Measurements from ENCODE around the gene CIAO2B.
"Not testable (repeated sequence)": the region's sequence is repeated elsewhere in the genome, so short reads cannot be mapped to it uniquely, and the experiment has no call there.

CIAO2B gene

DNA sequence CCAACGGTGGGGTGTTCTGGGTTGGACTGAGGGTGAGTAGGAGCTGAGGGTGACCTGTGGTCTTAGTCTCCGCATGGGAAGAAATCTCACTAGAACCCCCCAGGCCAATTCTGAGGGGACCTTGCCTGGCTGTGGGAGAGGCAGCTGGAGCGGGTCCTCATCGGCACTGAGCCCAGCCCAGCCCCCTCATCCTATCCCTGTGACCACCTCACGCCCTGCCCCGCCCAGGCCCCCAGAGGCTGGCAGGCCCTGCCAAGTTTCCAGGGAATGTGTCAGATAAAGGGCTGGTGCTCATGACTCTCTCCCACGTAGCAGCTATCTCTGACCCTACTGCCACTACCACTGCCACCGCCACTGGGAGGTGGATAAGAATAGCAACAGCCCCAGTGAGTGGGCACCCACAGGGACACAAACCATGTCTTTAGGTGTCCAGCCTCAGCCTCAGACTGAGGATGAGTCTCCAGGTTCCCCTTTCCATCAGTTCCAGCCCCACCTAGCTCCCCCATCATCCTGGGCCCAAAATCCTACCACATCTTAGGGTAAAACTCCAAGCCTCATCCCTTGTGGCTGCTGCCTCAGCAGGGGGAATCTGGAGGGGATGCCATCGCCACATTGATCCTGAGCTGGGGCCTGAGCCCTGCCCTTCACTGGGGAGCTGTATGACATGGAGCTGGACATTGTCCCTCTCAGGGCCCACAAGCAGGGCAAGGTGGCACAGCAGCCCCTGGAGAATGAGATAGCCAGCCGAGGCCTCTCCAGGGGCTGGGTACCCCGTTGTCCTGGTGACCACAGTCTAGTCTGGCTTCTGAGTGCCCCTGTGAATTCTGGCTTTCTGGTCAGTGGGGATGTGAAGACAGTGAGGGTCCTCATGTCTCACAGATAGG, 30.4 kb downstream of the CIAO2B start:
- DNase-seq = no peak

DNA sequence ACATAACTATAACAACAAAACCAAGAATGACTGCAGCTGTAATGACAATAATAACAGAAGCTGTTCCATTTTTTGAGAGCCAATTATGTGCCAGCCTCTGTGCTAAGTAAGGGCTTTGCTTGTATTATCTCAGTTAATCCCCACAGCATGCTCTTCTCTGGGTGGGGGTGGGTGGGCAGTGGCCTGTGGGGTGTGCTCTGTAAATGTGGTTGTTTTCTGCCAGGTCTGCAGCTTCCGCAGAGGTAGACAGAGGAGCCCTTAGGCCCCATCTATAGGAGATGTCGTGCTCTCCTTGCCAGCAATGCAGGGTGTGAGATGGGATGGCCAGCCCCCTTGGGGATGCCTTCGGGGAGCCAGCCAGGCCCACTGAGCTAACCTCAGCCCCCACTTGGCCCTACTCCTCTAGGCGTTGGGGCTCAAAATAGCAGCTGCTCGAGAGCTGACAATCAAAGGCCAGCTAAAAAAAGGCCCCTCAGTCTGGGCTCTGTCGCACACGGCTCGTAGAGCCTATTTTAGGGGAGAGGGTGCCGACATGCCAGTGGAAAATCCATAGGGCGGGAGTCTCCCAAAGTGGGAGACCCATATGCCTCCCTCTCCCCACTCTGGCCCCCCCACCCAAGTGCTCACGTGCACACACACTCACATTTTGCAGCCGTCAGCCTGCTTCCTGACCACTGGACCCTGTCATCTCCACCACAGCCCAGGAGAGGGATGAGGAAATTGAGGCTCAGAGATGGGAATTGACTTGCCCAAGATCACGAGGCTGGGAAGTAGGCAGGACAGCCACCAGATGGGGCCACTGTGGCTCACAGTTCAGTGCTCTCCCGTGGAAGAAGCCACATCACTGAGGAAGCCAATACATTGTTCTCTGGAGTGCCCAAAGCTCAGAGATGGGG, 31.3 kb downstream of the CIAO2B start:
- DNase-seq = no peak

DNA sequence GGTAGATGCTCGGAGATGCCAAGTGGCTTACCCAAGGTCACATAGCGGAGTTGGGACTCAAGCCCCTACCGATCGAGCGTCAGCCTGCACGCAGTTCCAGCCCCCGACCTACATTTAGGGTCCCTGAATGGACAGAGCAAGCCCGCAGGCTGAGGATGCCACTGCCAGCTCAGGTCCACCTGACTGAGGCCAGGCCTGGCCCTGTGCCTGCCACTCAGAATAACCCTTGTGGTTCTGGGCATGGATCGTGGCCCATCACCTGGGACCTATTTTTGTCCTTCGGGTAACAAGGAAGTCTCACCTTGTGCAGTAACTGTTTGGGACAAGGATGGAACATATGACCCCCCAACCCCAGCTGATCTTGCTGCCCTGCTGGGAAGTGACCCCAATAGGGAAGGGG, 32.6 kb downstream of the CIAO2B start:
- DNase-seq = no peak

DNA sequence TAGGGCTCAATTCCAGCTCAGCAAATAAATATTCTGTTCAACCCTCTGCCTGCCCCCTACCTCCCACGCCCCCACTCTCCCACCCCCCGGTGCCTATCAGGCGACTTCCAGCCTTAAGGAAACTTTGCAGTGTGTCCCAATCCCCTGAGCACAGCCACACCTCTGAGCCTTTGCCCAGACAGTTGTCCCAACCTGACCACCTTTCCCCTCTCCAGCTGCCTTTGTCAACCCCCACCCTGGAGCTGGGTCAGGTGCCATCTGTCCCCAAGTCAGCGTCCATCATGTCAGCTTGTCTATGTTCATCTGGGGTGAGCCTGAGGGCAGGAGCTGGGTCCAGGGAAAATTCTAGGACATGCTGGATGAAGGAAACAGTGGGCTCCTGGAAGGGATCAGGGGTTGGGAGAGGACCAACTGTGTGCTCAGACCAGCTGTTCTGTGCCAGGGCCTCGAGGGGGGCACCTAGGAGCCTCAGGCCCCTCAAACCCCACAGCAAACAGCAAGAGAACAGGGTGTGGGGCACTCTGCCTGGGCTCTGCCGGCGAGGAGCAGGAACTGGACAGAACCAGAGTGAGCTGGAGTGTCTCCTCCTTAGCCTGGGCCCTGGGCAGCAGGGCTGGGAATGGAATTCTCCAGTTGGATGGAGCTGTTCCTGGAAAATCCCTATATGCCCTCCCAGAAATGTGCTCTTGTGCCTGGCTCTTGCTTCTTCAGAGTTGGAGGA, 33.3 kb downstream of the CIAO2B start:
- DNase-seq = no peak

DNA sequence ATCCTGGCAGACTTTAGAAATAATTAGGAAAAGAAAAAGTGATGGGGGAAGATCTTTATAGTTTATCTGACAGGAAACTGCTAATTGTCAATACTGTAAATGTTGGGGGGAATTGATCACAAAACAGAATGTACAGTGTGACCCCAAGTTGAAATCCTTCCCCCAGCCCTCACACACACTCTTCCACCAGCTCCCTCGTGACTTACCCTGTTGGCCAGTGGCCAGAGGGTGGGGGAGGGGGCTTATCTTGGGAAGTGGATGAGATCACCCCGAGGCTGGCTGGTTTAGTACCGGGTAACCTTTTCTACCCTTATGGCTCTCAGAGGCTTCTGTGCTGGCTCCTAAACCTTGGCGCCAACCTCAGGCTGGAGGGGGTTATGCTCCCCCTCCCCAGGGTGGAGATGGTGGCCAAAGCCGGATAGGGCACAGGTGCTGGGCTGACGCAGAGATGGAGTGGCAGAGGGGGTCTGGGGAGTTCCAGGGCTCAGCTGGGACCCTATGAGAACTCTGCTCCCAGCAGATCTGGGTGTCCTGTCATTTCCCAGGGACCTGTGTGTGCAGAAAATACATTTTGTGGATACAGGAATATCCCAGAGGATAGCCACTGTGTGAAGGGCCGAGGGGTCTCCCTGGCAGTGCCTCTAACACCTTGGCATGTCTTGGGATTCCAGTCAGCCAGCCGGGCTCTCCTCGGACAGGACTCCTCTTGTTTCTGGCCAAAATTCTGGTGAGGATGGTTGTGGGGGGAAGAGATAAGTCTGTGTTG, 34.1 kb downstream of the CIAO2B start:
- no peak for DNase-seq

DNA sequence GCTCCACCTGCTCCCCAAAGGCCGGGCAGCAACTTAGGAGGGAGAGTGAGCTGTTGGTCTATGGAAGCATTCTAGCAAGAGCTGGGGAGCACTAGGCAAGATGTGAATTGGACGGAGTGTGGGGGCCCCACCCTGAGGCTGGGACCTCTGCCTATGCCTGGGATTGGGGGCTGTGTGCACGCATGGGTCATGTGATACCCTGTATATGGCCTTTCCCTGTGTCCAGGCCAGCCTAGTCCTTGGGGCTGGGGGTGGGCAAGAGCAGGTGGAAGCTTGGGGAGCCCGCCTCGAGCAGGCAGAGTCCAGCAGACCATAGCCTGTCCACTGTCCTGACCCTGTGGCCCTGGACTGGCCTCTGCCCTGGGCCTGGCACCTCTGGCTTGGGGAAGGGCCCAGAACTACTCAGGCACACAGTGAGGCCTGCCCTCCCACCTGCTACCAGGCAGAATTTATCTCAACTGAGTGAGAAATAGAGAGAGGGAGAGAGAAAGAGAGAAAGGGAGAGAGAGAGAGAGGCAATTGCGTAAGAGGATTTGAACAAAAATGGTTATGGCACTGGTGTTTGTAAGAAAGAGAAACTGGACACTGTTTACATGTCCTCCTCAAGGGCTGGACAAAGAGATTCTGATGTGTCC, 34.8 kb downstream of the CIAO2B start:
- no peak for DNase-seq

DNA sequence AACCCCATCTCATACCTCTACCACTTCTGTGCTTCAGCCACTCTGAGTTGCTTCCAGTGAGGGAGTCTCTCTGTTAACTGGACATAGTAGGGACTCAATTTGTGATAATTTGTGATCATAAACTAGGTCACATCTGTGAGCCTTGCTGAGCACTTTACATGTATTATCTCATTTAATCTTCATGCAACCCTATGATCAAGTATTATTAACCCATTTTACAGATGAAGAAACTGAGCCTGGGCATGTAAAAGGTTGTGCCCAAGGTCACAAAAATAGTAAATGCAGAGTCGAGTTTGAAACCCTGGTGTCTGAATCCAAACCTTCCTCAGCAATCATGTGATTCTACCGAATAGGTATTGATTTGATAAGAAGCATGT, 35.3 kb downstream of the CIAO2B start:
- no peak for DNase-seq

DNA sequence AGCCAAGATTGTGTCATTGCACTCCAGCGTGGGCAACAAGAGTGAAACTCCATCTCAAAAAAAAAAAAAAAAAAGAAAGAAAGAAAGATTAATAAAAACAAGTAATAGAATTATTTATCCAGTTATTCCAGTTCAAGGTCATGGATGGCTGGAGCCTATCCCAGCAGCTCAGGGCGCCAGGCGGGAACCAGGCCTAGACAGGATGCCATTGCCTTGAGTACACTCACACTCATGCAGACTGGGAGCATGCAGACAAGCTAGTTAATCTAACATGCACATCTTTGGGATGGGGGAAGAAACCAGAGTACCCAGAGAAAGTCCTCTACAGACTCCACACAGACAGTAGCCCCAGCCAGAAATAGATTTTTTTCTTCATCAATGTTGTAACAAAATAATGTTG, 36.0 kb downstream of the CIAO2B start:
- no peak for DNase-seq

DNA sequence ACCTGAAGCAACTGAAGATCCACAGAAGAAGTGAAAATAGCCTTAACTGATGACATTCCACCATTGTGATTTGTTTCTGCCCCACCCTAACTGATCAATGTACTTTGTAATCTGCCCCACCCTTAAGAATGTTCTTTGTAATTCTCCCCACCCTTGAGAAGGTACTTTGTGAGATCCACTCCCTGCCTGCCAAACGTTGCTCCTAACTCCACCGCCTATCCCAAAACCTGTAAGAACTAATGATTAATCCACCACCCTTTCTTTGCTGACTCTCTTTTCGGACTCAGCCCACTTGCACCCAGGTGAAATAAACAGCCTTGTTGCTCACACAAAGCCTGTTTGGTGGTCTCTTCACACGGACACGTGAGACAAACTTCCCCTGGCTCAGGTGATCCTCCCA, 37.5 kb downstream of the CIAO2B start:
- DNase-seq = not testable (repeated sequence)

DNA sequence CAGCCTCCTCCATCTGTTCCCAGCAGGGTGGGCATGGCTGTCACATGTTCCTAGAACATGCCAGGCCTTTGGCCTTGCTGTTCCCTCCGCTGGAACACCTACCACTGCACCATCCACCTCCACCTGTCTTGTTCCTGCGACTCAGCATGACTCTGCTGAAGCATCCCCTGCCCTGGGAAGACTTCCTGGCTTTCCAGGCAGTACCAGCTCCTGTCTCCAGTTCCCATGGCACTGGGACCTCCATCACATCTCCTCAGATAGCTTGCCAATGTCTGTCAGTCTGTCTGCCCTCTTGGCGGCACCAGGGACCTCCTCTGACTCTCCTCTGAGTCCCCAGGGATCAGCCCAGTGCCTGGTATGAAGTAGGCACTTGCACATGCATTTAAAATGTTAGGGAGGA, 38.2 kb downstream of the CIAO2B start:
- no peak for DNase-seq

DNA sequence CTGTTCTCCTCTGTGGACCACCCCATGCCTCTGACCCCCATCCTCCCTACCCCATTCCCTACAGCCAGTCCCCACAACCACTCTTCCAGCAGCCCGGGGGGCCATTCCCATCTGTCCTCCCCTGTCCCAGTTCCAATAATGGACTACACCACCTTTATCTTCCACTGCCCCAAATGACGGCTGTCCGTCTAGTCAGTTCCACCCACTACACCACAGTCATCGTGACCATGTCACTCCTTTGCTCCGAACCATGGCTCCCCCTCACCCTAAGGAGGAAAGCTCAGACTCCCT, 38.6 kb downstream of the CIAO2B start:
- DNase-seq = no peak

DNA sequence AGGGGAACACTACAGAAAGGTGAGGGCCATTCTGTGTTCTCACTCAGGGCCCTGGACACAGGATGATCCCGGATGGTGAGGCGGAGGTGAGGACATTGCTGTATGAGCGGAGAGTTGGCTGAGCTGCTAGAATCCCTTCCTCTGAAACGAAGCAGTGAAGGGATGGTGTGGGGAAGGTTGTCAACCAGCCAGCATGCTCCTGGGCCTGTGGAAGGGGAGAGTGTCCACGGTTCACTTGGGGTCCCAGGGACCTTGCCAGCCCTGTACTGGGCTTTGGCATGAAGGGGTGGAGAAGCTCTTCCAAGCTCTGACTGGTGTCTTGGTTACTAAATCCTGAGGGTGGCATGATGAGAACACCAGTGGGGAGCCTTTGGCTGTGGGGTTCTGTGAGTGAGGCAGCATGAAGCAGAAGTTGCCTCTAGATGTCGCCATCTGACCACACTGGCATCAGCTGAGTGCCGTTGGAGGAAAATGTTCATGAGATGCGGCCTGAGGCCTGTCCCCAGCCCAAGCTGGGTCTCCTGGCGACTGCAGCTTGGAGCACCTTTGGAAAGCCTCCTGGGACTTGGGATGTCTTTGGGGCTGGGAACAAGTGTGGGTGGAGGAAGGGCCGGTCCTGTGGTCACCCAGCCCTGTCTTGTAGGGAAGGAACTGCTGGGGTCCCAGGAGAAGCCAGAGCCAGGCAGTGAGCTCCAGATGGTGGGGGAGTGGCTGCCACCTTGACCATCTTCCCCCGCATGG, 39.1 kb downstream of the CIAO2B start:
- peak; percentile 66 for DNase-seq

DNA sequence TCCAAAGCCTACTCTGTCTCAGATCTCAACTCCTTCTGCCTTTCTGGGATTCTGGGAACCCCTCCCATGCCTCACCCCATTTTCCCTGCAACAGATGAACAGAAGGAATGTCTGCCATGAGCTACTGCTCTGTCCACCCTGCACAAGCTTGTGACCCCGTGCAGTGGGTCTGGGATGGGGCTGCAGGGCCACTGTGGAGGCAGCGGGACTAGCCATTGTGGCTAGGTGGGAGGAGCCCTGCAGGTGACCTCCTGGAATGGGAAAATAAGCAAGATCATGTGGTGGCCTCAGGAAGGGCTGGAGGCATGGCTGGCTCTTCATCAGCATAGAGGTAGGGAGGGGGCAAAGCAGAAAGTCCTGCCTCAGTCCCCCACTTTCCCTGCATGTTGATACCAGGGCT, 40.1 kb downstream of the CIAO2B start:
- no peak for DNase-seq

DNA sequence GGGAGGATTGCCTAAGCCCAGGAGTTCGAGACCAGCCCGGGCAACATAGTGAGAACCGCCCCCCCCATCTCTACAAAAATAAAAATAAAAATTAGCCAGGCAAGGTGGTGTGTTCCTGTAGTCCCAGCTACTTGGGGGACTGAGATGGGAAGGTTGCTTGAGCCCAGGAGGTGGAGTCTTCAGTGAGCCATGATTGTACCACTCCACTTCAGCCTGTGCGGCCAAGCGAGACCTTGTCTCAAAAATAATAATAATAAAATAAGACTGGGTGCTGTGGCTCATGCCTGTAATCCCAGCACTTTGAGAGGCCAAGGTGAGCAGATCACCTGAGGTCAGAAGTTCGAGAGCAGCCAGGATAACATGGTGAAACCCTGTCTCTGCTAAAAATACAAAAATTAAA, 42.4 kb downstream of the CIAO2B start:
- DNase-seq = no peak

DNA sequence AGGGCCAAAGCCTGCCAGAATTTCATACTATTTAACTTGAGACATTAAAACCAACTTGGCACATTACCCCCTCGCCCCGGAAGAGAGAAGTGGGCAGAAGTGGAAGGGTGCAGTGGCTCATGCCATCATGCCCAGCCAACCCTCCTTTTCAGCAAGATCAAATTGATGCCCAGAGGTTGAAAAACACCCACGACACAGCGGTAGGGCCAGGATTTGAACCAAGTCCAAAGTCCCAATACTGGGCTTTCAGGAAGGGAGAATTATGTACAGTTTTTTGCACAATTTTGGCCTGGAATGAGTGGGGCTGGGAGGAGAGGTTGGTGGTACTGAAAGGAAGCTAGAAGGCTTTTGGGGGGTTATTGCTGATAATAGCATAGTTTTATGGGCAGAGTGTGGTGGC, 42.8 kb downstream of the CIAO2B start:
- DNase-seq = no peak

DNA sequence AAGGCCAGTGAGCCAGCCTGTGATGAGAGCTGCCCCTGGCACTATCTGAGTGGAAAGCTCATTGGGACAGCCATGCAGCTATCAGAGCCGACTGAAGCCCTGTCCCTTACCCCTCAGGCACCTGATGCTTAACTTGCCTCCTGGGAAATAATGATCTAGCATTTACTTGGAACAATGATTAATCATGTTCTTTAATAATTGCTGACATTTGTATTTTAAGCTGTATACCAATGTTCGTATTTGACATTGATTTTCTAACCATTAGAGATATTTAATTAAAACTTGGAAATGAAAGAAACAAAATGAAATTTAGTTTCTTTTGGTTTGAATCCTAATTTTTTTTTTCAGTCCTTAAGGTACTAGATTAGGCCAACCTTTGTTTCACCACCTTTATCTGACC, 43.4 kb downstream of the CIAO2B start:
- no peak for DNase-seq

DNA sequence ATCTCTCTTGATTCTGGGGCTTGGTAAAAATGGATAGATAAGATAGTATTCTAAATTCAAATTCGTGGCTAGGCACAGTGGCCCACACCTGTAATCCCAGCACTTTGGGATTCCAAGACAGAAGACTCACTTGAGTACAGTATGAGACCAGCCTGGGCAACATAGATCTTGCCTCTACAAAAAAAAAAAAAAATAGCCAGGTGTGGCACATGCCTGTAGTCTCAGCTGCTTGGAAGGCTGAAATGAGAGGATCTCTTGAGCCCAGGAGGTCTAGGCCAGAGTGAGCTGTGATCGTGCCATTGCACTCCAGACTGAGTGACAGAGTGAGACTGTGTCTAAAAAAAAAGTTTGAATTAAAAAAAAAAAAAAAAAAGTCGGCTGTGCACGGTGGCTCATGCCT, 44.6 kb downstream of the CIAO2B start:
- DNase-seq = no peak

DNA sequence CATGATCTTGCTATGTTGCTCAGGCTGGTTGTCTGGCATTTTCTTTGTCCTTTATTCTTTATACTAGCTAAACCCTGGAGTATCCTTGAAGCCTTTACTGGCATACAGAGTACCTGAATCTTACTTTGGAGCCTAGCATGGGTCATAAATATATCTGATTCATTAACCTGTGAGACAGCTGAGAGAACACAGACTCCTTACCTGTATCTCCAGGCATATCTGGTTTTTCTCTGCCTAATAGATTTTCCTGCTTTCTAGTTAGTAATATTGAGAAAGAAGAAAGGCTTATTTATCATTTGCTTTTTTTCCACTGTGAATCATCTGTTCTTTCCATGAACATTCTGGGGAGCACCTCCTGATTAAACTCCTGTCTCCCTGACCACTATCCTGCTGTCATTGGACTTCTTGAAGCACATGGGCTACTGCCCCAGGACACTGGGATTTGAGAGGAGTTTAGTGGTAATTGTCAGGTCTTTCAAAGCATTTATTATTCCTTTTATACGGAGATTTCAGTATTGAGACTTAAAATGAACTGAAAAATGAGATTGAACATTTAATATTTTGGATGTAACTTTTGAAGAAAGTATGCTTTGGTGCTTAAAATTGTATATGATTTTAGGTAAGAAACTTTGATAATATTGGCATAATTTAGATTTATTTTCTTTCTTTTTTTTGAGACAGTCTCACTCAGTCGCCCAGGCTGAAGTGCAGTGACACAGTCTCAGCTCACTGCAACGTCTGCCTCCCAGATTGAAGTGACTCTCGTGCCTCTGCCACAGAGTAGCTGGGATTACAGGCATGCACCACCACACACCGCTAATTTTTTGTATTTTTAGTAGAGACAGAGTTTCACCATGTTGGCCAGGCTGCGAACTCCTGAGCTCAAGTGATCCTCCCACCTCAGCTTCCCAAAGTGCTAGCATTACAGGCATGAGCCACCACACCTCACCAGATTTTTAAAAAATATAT, 45.3 kb downstream of the CIAO2B start:
- no peak for DNase-seq

DNA sequence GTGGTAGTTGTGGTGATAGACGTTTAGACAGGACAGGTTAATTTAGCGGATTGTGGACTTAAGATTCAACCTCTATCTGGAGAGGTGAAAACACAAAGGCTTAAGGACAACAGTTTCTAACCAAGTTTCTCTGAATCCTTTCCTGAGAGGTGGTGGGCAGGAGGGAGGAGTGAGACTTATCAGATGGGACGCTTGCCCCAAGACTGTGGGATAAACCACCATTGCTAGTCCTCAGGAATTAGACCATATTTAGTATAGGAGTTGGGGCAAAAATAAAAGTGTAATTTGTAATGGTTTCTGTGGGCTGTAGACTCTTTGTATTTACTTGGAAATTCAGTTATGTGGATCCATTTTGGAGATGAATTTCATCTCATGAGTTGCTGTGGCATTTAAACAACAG, 47.3 kb downstream of the CIAO2B start:
- DNase-seq = no peak

DNA sequence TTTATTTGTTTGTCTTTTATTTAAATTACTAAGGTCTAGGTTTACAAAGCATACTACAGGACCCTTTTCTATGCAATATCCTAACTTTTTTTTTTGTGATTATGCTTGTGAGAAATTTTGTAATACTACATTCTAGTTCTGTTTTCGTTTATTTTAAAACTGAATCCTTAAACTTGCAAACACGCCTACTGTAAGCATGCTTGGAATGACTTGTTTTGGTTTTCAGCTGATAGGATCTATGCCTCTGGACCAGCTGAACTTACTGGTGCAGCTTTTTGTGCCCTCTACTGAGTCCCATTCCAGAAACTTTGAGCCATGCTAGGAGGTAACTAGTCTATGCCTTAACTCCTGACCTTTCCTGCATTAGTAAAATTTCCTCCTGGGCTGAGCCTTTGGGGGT, 47.9 kb downstream of the CIAO2B start:
- DNase-seq = no peak
